Lower leg skin (tissue), 4 donors: ENCODE results near the gene TAF1D. TPM values are rescaled to one million over a fixed set of nuclear protein-coding genes. Genes with fewer than 3 reads are reported as not detected.

Experiments used
- microRNA counts, 2 donors: library from miRNA; unstranded; fragments of <30 nt; microRNA quantifications; one replicate each; lab custom pipeline; 2016
- microRNA-seq, 2 donors: library from miRNA; unstranded; fragments of <30 nt; microRNA quantifications; one replicate each; pipeline ENCODE4, GENCODE V29; 2016; ENCODE audit warnings: borderline replicate concordance in 2 of 2, borderline number of aligned reads in 1 of 2
- total RNA-seq, 4 donors: library from RNA; depleted of rRNA; stranded (reverse); fragments of >200 nt; gene quantifications; one replicate each; pipeline ENCODE4 v1.1.0, GENCODE V29; 2016

TAF1D gene
- total RNA-seq, 4 donors from 2014 or later: 45.2 to 92.5 (median 70.0) TPM

MicroRNAs within 50 kb of the gene (microRNA counts, 767-probe panel; counts per million panel counts)
- microRNA hsa-miR-1304-5p (lab: Ali Mortazavi, UCI): 0 to 358 counts per million in 2 donors

Small RNA genes lying within 50 kb of the gene (microRNA-seq; reads per million reads assigned to microRNA genes)
- gene MIR1304: 4.1 to 6.2 reads per million in 2 donors

Other genes with a start within 250 kb of the TAF1D start
- gene SMCO4, start 198.1 kb downstream of the TAF1D start, total RNA-seq: 10 to 100 TPM in 3 of 4 donors, 1 to 10 TPM in 1; 8.2 to 30.4 (median 15.3) TPM
- 10 to 100 TPM; 10.4 to 24.1 (median 12.4) TPM for gene CEP295, start 79.8 kb downstream of the TAF1D start, total RNA-seq
- 10 to 100 TPM; 25.3 to 35.7 (median 32.5) TPM for gene C11orf54, start 177 bp upstream of the TAF1D start, total RNA-seq
- 10 to 100 TPM; 25.2 to 42.1 (median 35.5) TPM for gene MED17, start 42.8 kb upstream of the TAF1D start, total RNA-seq
- under 1 TPM in 2 of 4 donors, not detected in 2; 0.13 to 0.19 TPM for gene VSTM5, start 109.1 kb upstream of the TAF1D start, total RNA-seq